Measurements from ENCODE around the gene ABHD17A. TPM values are rescaled to one million over a fixed set of nuclear protein-coding genes. Genes with fewer than 3 reads are reported as not detected.

Gene ABHD17A
- total and polyA plus RNA-seq, 2 of the 8 experiments (the other 6 are each of a cell fraction or from before 2014, with no cell fraction given) = 41.2 to 87.4 TPM

GRCh38 chr19:1921825-1922224 is 36.5 kb upstream of the ABHD17A start:
- H3K9me3 ChIP-seq (ENCODE audit: insufficient read depth in 2 of 2, low read depth in 1 of 2, low read length in 1 of 2) = no peaks in the 10 kb centered on the region
- peaks cover 3% of the 10 kb centered on the region for H3K79me1 ChIP-seq (ENCODE audit: low read depth, low read length)
- ChIA-PET CTCF (ENCODE audit: partially characterized antibody) (interaction anchor here (1.0 to 6.5 kb wide), 4 partner anchors 17 to 29 kb away, joined by 3 to 39 read pairs (median 3); no protein-coding TSS in a partner anchor), POLR2A (ENCODE audit: partially characterized antibody) (interaction anchor here (1.3 kb wide), 1 partner anchor 15 kb away, joined by 6 read pairs; no protein-coding TSS in a partner anchor)
- H3K4me3 ChIP-seq (ENCODE audit: extremely low read depth in 1 of 4, insufficient read depth in 2 of 4, low read depth in 3 of 4, low read length in 4 of 4) = no peak overlapping the region
- H2AFZ ChIP-seq (ENCODE audit: low read length) = no peak overlapping the region
- H2BK15ac ChIP-seq (ENCODE audit: low read length) = no peak overlapping the region
- H2BK5ac ChIP-seq (ENCODE audit: low read depth, low read length) = no peak overlapping the region
- no peak overlapping the region for H3K18ac ChIP-seq (ENCODE audit: extremely low read depth, low read length)
- H4K5ac ChIP-seq (ENCODE audit: insufficient read length, low read depth, low read length) = no peak overlapping the region
- peaks cover 12 to 50% (median 29%) of the 10 kb centered on the region in 4 experiments; a peak in 7 of 8 replicates for H3K36me3 ChIP-seq (ENCODE audit: control insufficient read depth in 2 of 4, insufficient read depth in 4 of 4, low read length in 3 of 4)
- no peak overlapping the region for H3K9ac ChIP-seq (replicated peaks in 1 of 4; ENCODE audit: extremely low read depth in 1 of 4, low read depth in 3 of 4, low read length in 3 of 4)
- H3K23me2 ChIP-seq (ENCODE audit: low read depth, low read length) = no peaks in the 10 kb centered on the region
- DNase-seq (ENCODE audit: low read depth in 1 of 2, low spot score in 2 of 2) (no peak), FAIRE-seq (no peak)
- no peak overlapping the region for H3K56ac ChIP-seq (replicated peaks; ENCODE audit: insufficient read length, low read depth, low read length)
- H3K79me2 ChIP-seq (ENCODE audit: control insufficient read depth in 1 of 2, insufficient read depth in 2 of 2, low read length in 2 of 2) = no peaks in the 10 kb centered on the region
- H4K91ac ChIP-seq (replicated peaks; ENCODE audit: insufficient read length, low read length) = no peak overlapping the region
- peaks cover 0 to 3% (median 0%) of the 10 kb centered on the region in 4 experiments; a peak in 1 of 7 replicates for H3K4me1 ChIP-seq (replicated peaks in 1 of 4; ENCODE audit: control insufficient read depth in 3 of 4, insufficient read depth in 4 of 4, low read length in 3 of 4)
- H2AK5ac ChIP-seq (ENCODE audit: low read depth, low read length) = no peak overlapping the region
- H4K8ac ChIP-seq (ENCODE audit: extremely low read depth, insufficient read depth, low read length) = no peak overlapping the region
- no peak overlapping the region for H3K14ac ChIP-seq (ENCODE audit: insufficient read length)
- no peak overlapping the region for H3K23ac ChIP-seq (ENCODE audit: insufficient read length)
- no peak overlapping the region for H3K27ac ChIP-seq (ENCODE audit: low read depth, low read length)
- H2BK120ac ChIP-seq (replicated peaks; ENCODE audit: low read depth, low read length) = no peak overlapping the region
- no peak overlapping the region for H2BK12ac ChIP-seq (ENCODE audit: low read depth, low read length)
- no peak overlapping the region for H3K4ac ChIP-seq (replicated peaks; ENCODE audit: insufficient read length, low read depth, low read length)
- no peak overlapping the region for H2BK20ac ChIP-seq (ENCODE audit: low read length)
- 97% methylated on average over 15 of the region's 15 CpGs; no CpG with 5 or more reads in 1 of the 2 experiments for WGBS, 2 experiments (ENCODE audit: extremely low coverage in 1 of 2, insufficient coverage in 1 of 2, insufficient read length in 1 of 2, insufficient replicate concordance in 2 of 2, low coverage in 1 of 2, low lambda C conversion rate in 2 of 2, missing lambda C conversion rate in 1 of 2)
- peaks cover 3 to 6% of the 10 kb centered on the region in 2 experiments for H4K20me1 ChIP-seq (replicated peaks in 1 of 2; ENCODE audit: control insufficient read depth in 1 of 2, insufficient read depth in 2 of 2, low read length in 2 of 2)
- H3K4me2 ChIP-seq (ENCODE audit: insufficient read depth in 1 of 2, low read depth in 2 of 2, low read length in 2 of 2) = no peak overlapping the region
- no peaks in the 10 kb centered on the region for H3K27me3 ChIP-seq (replicated peaks in 1 of 4; ENCODE audit: control insufficient read depth in 3 of 4, extremely low read depth in 1 of 4, insufficient read depth in 3 of 4, low read length in 3 of 4)
- TF ChIP-seq CHD1 (IDR thresholded peaks at IDR 0.05; ENCODE audit: low read depth, low read length) (no peak), TAF1 (IDR thresholded peaks at IDR 0.05; ENCODE audit: low read depth, low read length) (no peak), MAFK (IDR thresholded peaks at IDR 0.05; ENCODE audit: low read depth, low read length) (no peak), POU5F1 (IDR thresholded peaks at IDR 0.05; ENCODE audit: low read depth, low read length) (no peak), NANOG (IDR thresholded peaks at IDR 0.05; ENCODE audit: insufficient read depth, low read depth, low read length, poor library complexity, severe bottlenecking) (no peak)
